Measurements from ENCODE around the gene DAP3.

DAP3 gene

GRCh38 chr1:155776414-155776813, 87.5 kb downstream of the DAP3 start:
- TF ChIP-seq, protein P1, sequence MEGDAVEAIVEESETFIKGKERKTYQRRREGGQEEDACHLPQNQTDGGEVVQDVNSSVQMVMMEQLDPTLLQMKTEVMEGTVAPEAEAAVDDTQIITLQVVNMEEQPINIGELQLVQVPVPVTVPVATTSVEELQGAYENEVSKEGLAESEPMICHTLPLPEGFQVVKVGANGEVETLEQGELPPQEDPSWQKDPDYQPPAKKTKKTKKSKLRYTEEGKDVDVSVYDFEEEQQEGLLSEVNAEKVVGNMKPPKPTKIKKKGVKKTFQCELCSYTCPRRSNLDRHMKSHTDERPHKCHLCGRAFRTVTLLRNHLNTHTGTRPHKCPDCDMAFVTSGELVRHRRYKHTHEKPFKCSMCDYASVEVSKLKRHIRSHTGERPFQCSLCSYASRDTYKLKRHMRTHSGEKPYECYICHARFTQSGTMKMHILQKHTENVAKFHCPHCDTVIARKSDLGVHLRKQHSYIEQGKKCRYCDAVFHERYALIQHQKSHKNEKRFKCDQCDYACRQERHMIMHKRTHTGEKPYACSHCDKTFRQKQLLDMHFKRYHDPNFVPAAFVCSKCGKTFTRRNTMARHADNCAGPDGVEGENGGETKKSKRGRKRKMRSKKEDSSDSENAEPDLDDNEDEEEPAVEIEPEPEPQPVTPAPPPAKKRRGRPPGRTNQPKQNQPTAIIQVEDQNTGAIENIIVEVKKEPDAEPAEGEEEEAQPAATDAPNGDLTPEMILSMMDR (IDR thresholded peaks at IDR 0.05; ENCODE audit: low read depth, low read length), result no peak
- no peak overlapping the region for H3K4me3 ChIP-seq (ENCODE audit: low read depth, low read length)

DNA sequence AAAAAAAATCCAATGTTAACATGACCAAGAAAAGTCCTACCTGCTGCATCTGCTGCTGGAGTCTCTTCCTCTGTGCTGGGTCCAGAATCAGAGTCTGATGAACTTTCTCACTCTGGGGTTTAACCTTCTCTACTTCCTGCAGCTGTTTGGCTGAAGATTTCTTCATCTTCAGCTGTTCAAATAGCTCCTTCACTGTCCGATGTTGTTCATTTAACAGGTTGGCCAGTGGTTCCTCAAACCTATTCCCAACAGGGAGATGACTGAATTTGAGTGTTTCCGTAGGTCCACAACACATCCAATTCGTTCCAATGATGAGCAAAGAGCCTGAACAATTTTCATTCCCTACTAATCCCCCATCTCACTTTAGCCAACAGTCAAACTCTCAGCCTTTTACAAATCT, 88.7 kb downstream of the DAP3 start:
- H3K4me3 ChIP-seq (ENCODE audit: low read depth, low read length), result no peak overlapping the region
- TF ChIP-seq, protein P1 (IDR thresholded peaks at IDR 0.05; ENCODE audit: low read depth, low read length), result no peak
